Fibroblast of peridontal ligament (primary cell): Measurements from ENCODE around the gene CHST9.
"Not testable (repeated sequence)": the region's sequence is repeated elsewhere in the genome, so short reads cannot be mapped to it uniquely, and the experiment has no call there.

ENCODE experiments used
- DNase-seq: peaks from one replicate; pipeline ENCODE4 v3.0.0-alpha.2; 2010; ENCODE audit errors: extremely low read depth

The CHST9 gene

DNA sequence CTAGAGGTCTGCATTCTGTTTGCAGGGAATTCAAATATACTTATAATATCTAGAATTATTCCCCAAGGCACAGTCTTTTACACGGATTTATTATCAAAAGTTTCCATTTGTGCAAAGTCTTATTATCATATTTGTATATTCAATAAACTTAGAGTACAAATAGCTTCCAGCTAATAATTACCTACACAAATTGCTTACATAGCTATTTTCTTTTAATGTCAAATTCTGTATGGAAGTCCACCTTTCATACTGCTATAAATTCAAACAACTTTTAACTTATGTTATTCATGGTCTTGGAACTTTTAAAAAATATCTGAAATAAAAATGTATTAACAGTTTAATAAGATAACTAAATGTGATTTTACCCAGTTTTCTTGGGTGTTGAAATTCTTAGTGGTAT is 13.1 kb downstream of the CHST9 start:
- DNase-seq, result no peak

DNA sequence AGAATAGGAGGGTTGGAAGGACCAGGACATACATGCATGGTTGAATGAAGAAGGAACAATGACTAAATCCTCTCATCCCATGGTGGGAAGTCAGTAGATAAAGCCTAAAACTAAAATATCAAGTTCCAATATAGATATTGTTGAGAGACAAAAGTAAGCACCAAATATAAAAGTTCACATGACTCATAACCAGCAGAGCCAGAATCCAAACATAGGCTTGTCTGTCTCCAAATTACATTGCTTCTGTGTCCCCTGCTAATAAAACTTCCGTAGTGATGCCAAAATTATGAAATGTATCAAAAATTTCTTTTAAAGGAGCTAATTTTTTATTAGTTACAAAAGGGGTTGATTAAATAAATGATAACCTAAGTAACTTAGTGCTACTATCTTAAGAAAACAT is 19.7 kb downstream of the CHST9 start:
- DNase-seq, result no peak

DNA sequence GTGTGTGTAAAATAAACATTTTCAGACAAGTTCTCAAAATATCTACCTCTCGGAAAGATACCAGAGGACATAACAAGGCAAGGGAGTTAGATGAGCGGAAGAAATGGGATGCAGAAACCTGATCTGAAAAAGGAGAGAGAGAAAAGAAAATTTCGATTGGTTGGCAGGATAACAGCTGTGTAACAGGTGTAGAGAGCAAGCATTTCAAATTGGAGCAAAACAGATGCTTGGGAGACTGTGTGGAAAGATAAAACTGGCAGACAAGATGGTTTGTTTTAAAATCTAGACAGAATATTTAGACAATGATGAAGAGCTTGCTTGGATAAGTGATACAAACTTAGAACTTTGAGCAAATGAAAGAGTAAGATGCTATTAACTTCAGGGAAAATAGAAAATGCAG is 20.2 kb downstream of the CHST9 start:
- DNase-seq, result no peak

DNA sequence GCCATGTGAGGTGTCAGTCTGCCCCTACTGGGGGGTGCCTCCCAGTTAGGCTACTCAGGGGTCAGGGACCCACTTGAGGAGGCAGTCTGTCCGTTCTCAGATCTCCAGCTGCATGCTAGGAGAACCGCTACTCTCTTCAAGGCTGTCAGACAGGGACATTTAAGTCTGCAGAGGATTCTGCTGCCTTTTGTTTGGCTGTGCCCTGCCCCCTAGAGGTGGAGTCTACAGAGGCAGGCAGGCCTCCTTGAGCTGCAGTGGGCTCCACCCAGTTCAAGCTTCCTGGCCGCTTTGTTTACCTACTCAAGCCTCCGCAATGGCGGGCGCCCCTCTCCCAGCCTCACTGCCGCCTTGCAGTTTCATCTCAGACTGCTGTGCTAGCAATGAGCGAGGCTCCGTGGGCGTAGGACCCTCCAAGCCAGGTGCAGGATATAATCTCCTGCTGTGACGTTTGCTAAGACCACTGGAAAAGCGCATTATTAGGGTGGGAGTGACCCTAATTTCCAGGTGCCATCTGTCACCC is 21.9 kb downstream of the CHST9 start:
- not testable (repeated sequence) for DNase-seq

DNA sequence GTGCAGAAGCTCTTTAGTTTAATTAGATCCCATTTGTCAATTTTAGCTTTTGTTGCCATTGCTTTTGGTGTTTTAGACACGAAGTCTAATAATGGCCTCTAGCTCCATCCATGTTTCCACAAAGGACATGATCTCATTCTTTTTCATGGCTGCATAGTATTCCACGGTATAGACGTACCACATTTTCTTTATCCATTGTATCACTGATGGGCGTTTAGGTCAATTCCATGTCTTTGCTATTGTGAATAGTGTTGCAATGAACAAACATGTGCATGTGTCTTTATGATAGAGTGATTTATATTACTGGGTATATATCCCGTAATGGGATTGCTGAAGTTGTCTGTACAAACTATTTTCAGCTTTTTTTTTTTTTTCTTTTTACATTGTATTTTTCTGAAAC is 35.9 kb downstream of the CHST9 start:
- not testable (repeated sequence) for DNase-seq

DNA sequence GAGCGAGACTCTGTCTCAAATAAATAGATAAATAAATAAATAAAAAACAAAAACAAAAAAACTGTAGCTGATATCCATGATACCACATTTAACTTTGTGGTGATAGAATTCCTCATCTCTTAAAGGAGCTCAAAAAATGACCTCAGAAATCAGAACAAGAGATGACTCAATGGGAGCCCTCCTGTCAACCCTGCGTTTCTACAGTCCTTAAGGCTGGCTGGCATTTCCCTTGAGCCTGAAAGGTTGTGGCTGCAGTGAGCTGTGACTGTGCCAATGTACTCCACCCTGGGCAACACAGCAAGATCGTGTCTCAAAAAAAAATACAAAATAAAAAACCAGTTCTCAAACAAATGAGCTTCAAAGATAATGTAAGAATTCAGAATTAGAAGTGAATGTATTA is 40.4 kb downstream of the CHST9 start:
- no peak for DNase-seq

DNA sequence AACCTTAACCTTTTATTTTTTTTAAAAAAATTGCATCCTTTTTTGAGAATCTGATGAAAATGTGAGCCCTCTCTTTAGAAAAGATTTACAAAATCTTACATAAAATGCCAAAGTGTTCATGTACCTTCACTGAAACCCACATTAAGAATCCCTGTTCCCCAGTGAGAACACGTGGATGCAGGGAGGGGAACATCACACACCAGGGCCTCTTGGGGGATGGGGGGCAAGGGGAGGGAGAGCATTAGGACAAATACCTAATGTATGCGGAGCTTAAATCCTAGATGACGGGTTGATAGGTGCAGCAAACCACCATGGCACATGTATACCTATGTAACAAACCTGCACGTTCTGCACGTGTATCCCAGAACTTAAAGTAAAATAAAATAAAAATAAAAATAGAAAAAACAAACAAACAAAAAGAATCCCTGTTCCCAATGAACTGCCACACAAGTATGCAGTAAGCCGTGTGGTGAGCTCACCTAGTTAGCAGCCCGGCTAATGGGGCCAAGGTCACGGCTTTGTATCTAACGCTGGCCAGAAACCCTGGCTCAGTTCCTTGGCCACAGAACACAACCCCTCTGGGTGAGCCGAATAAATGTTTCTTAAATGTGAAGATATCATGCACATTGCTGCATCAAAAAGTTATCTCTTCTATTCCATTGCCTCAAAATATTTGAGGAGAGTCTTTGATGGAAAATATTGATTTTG is 41.4 kb downstream of the CHST9 start:
- no peak for DNase-seq

DNA sequence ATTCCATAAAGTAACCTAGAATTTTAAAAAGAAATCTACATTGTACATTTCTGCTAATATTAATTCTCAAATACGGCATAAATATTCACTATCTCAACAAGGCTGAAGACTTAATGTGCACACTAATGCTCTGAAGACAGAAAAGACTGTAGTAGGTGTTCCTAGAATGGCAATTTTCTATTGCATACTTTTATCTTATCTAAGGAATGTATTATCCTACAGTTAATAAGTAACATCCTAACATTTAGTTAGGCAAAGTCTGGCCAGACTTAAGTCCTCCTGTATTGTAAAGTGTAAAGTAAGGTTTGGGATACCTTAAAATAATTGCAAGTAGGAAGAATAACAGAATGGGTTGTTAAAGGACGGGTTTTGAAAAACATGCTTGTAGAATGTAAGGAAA is 42.2 kb downstream of the CHST9 start:
- DNase-seq, result no peak

DNA sequence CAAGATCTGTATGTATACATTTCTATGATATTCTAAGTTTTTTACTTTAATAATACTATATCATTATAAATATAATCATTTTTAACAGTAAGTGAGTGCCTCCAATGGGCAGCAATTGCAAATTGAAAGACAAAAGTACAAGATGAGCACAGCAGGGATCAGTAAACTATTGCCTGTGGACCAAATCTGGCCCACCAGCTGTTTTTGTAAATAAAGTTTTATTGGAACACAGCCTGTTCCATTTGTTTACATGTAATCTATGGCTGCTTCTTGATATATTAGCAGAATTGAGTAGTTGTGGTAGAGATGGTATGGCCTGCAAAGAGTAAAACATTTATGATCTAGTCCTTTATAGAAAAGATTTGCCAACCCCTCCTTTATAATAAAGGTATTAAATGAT is 43.2 kb downstream of the CHST9 start:
- DNase-seq, result no peak

DNA sequence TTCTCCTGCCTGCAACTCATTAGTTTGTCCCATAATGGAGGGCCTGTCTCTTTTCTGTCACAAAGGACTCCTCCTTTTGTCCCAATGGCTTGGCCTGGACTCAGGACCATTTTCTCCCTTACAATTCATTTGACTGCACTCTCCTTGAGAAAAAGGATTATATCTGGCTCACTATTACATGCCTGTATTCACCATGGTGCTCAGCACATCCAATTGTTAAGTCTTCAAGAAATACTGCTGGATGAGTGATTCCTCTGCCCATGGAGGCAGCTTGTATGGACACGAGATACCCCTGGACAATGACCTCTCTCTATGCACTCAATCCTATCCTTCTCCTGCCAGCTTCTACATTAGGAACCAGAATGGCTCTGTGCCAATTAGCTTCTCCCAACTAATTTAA is 47.0 kb downstream of the CHST9 start:
- DNase-seq, result no peak

DNA sequence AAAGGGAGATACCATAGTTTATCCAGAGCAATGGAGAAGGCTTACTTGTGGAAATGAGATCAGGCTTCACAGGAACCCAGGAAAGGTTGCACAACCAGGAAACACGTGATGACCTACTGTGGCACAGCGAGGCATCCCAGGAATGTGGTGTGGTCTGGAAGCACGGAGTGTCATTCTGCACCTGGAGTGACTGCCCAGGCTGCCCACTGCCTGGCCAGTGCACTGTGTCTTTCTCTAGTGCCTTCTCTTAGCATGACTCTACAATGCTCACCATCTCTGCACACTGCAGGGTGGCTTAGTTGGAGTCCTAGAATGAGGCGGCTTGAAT is 48.9 kb downstream of the CHST9 start:
- DNase-seq, result no peak

DNA sequence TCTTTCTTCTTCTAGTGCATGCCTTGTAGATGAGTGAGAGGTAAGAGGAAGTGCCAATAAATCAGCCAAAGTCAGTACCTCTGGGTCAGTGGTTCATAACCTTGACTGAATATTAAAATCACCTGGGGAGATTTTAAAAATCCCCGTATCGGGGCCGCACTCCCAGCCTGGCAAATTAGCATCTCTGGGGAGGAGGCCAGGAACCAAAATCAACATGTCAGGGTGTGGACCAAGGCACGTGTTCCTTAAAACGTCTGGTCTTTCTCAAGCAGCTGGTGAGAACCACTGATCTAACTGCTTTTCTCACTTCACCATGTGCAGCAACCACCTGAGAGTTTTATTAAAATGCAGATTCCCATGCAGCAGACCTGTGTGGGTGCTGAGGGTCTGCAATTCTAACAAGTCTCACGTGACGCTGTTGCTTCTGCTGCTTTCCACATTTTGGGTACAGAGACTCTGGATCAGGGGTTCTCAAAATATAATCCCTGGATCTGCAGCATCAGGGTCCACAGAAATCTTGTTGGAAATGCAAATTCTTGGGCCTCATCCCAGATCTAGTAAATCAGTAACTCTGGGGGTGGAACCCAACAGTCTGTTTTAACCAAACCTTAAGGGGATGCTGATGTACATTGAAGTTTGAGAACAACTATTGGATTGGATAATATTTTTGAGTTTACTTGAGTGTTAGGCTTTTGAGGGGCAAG is 49.5 kb downstream of the CHST9 start:
- no peak for DNase-seq

DNA sequence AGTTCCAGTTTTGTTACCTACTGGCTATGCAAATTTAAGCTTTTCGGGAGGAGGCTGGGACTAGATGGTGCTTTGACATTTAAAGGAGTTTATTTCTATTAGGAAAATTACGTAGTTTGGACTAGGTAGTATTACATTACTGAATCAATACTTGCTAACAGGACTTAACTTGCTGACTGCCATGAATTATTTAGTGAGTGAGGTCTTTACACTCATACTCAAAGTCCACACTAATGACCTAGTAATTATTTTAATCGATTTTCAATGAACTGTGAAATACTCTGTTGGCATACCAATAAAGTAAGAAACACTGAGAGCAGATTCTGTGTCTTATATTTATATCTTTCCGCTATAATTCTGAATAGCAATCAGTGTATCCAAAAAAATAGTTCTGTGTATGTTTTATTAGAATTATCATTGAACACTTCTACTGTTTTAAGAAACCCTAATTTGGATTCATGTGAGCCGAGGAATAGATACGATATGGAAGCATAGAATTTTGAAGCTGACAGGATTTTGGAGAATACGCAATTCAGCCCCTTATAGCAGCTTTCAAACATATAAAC is 55.0 kb downstream of the CHST9 start:
- DNase-seq, result no peak

DNA sequence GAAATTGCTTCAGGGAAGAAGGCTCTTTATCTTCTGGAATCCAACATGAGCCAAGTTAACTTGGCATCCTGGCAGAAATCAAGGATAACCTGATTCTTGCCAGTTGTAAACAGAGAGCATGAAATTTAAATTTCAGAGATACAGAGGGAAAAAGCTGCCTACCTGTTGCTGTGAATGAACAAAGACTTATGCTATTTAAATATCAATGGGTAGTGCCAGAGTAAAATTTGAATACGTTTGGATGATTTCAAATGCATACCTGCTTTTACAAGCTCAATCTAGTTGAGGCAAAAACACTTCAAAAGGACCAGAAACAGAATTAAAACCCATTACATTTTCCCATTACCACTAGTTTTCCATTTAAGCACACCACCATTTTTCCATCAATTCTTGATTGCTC is 60.9 kb downstream of the CHST9 start:
- DNase-seq, result no peak

DNA sequence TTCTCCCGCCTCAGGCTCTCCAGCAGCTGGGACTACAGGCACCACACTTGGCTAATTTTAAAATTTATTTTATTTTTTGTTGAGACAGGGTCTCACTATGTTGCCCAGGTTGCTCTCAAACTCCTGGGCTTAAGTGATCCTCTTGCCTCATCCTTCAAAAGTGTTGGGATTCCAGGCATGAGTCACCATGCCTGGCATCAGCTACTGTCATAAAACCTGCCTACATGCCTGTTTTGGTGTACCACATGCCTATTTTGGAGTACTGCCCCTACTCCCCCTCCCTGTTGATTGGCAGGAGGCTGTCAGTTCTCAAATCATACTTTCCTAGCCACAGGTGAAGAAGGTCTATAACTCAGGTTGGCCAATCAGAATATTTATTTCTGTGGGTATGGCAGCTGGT is 64.0 kb downstream of the CHST9 start:
- no peak for DNase-seq

DNA sequence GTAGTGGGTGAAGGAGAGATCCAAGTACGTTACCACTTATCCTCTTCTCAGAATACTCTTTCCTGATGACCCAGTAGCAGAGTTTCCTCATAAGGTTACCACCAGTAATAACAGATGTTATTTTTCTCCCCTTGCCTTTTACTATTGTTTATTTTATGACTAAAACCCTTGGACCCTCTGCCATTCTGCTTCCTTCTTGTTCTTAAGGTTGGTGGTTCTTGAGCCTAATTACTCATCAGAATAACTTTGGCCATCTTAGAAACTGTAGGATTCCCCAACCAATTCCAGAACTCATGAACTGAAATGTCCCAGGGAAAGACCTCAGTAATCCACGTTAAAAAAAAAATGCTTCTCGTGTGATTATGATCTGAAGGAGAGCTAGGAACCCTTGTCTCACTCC is 64.9 kb downstream of the CHST9 start:
- DNase-seq, result no peak

DNA sequence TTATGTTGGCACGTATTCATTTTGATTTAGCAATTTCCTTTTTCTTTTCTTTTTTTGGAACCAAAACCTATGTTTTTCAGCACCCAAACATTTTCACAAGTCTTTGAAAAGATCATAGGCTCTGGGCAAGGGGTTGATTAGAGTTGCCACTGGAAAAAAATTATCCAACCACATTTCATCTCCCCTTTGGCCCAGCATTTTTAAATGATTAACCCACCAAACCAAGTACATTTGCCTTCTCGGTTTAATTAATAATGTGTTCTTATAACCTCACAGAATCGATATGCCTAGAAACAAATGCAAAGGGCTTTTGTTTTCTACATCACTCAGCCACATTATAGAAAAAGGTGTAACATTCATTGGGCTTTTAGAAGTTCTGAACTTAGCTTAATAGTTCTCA is 66.1 kb downstream of the CHST9 start:
- DNase-seq, result no peak

DNA sequence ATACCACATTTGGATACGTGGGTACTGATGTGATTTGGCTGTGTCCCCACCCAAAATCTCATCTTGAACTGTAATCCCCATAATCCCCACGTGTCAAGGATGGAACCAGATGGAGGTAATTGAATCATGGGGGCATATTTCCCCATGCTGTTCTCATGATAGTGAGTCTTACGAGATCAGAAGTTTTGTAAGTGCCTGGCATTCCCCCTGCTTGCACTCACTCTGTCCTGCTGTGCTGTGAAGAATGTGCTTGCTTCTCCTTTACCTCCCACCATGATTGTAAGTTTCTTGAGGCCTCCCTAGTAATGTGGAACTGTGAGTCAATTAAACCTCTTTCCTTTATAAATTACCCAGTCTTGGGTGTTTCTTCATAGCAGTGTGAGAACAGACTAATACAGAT is 70.3 kb downstream of the CHST9 start:
- DNase-seq, result no peak

DNA sequence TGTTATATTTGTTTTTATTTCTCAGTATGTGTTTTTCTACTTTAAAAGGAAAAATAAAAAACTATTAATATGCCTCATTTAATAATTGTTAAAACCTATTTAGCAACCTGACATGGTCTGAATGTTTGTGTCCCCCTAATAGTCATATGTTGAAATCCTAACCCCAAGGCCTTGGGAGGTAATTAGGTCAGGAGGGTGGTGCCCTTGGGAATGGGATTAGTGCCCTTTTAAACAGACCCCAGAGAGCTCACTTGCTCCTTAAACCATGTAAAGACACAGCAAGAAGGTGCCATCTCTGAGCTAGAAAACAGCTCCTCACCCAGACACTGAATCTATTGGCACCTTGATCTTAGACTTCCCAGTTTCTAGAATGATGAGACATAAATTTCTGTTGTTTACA is 71.8 kb downstream of the CHST9 start:
- DNase-seq, result no peak

DNA sequence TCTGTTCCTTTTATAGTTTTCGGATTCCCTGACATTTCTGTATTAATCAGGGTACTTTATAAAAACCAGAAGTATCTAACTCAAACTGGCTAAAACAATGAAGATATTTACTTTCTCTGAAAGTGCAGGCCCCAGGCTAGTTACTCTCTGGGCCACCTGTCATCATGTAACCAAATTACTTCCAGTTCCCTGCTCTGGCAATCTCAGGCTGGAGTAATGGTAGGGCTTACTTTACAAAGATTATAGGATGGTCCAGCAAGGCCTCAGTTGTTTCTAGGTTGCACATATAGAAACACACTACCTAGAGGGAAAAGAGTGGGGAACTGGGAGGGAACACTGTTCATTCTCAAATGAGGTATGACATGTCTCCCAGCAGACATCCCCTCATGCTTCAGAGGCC is 74.8 kb downstream of the CHST9 start:
- DNase-seq, result no peak

DNA sequence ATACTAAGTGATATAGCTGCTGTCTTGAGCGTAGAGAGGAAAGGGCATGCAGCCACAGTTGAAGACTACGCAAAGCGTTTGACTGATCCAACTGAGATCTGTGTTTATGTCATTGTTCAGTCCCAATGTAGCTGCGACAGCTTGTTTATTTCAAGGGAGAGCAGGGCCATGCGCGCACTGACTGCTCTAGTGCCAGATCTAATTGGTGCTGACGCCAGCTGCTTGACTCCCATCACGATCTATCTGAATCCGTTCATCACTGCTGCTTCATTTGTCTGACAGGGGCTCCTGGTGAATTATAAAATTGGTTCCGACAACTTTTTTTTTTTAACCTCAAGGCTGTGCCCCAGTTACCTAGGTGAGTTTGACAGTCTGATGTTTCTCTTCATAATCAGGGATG is 75.7 kb downstream of the CHST9 start:
- no peak for DNase-seq

DNA sequence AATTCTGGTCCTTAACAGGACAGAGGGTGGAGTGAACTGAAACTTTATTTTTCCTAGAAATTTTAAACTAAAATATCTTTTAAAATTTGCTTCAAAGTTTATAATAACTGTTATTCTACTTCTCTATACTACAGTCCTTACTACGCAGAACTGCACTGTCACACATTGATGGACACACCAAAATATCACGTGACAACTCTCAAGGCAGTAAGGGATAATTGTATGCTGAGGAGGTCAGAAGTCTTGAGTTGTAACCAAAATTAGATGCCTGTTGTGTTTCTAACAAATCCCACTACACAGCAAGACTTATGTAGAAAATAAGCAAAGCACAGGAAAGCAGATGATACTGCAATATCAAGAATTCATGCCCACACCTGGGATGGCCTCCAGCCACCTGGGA is 76.3 kb downstream of the CHST9 start:
- no peak for DNase-seq

DNA sequence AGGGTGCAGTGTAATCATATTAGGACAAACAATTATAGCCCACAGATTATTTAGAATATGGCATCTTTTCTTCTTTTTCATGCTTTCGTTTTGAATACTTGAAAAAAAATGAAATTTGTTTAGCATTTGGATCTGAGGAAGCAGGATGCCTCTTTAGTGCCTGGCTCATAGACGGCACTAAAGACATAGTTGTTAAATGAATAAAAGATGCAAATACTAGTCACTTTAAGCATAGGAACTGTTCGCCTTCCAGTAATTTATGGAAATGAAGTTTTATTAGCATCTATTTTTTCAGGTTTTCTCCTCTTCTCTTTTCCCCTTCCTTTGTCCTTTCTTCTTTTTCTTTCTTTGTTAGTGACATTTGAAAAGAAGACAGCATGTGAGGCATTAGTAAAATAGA is 80.4 kb downstream of the CHST9 start:
- no peak for DNase-seq
